Right ventricle myocardium inferior (tissue), 1 donor: Measurements from ENCODE around the gene TBCD. TPM values are rescaled to one million over a fixed set of nuclear protein-coding genes. Genes with fewer than 3 reads are reported as not detected.
A peak's percentile ranks its signal among the peaks of the same experiment; 100 is the strongest.

Source experiments
- ATAC-seq: fragments of 200-7000 bp; cut with Tn5 transposase; one replicate; pipeline ENCODE4 v1.9.1; 2020; ENCODE audit warnings: mild to moderate bottlenecking, moderate library complexity
- DNase-seq: peaks from one replicate; pipeline ENCODE4 v3.0.0; 2021; ENCODE audit errors: missing footprints
- intact Hi-C: fragments of 100-400 bp; cut with DNase I; formaldehyde crosslinking; loops from one replicate; pipeline ENCODE4 v1.11.0; 2022
- total RNA-seq: library from RNA; stranded (reverse); fragmentation: NEBNext Ultra II Directional; extraction: Animal tissue kit (Norgen Biotek cat#: 25700); gene quantifications from one replicate; pipeline ENCODE4 v1.2.1, GENCODE V29; 2021
- donor health status: DM: no; HTN: yes; CAD: no; lungs with severe emphysema.

TBCD gene
- total RNA-seq, 1 donor from 2014 or later = 43.4 TPM

DNA sequence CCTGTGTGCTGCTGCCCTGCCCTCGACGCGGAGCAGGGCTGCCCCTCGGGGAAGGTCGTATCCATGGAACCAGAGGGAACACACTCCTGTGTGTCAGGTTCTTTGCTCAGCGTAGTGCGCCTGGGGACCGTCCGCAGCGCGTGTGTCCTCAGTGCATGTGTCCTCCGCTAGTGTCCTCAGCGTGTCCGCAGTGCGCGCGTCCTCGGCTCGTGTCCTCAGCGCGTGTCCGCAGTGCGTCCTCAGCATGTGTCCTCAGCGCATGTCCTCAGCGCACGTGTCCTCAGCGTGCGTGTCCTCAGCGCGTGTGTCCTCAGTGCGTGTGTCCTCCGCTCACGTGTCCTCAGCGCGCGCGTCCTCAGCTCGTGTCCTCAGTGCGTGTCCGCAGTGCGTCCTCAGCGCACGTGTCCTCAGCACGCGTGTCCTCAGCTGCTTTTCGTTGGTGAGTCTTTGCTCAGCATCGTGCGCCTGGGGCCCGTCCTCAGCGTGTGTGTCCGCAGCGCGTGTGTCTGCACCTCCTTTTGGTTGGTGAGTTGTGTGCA lies 147.2 kb downstream of the TBCD start:
- intact Hi-C loops = no loop called here
- ATAC-seq (no peak), DNase-seq (no peak)

DNA sequence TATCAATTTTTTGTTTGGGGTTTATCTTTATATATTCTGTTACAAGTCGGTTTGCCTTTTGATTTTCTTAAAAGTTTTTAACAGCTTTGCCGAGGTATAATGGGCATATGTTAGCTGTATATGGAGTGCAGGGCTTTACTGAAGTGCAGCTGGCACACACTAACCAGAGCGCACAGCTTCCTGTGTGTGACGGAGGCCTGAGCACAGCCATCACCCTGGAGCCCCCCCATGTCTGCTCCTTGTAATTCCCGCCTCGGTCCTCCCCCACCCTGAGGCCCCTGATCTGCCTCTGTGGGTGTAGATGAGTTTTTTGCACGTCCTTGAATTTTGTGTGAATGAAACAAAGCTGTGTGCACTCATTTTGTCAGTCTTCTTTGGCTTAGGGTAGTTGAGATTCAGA lies 148.1 kb downstream of the TBCD start:
- ATAC-seq (no peak), DNase-seq (no peak)
- intact Hi-C loops = no loop called here

DNA sequence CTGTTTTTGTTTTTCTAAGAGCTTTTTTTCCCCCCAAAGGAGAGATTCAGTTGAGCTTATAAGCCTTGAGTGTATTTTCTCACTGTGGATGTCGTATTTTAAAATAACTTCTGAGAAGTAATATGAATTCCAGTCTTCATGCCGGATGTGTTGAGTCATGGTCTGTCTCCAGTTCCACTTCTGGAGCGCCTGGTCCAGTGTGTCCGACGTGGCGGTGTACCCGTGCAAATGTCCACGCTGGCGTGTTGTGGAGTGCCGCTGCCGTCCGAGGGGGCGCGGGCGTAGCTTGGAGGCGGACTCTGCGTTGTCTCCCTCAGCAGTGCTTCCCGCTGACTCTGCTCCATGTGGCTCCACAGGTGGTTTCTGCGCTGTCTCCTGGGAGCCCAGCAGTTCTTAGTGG lies 148.9 kb downstream of the TBCD start:
- intact Hi-C loops = no loop called here
- no peak for DNase-seq
- no peak for ATAC-seq

DNA sequence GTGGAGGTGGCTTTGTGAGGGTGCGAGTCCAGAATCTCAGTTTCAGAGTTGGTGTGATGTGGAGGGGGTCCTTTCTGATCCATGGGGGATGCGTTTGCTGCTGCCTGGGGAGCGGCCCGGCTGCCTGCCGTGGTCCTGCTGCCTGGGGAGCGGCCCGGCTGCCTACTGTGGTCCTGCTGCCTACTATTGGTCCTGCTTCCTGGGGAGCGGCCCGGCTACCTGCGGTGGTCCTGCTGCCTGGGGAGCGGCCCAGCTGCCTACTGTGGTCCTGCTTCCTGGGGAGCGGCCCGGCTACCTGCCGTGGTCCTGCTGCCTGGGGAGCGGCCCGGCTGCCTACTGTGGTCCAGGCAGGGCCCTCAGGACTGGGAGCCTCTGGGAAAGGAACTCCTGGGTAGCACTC lies 149.5 kb downstream of the TBCD start:
- intact Hi-C loops = no loop called here
- DNase-seq (no peak), ATAC-seq (no peak)

DNA sequence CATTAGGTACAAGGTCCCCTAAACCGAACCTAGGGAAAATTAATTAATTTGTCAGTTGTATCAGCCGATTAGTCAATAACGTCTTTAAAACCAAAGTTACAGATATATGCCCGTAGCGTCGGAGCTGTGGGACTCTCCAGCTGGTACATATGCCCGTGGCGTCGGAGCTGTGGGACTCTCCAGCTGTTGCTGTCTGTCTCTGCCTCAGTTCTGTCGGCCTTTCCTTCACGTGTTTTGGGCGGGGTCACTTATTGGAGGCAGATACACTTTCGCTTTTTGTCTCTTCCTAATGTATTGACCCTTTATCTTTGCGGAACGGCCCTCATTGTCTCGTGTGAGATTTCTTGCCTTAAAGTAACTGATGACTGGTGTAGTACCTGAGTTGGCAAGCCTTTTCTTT lies 150.0 kb downstream of the TBCD start:
- ATAC-seq = no peak
- no peak for DNase-seq
- intact Hi-C loops = no loop called here

DNA sequence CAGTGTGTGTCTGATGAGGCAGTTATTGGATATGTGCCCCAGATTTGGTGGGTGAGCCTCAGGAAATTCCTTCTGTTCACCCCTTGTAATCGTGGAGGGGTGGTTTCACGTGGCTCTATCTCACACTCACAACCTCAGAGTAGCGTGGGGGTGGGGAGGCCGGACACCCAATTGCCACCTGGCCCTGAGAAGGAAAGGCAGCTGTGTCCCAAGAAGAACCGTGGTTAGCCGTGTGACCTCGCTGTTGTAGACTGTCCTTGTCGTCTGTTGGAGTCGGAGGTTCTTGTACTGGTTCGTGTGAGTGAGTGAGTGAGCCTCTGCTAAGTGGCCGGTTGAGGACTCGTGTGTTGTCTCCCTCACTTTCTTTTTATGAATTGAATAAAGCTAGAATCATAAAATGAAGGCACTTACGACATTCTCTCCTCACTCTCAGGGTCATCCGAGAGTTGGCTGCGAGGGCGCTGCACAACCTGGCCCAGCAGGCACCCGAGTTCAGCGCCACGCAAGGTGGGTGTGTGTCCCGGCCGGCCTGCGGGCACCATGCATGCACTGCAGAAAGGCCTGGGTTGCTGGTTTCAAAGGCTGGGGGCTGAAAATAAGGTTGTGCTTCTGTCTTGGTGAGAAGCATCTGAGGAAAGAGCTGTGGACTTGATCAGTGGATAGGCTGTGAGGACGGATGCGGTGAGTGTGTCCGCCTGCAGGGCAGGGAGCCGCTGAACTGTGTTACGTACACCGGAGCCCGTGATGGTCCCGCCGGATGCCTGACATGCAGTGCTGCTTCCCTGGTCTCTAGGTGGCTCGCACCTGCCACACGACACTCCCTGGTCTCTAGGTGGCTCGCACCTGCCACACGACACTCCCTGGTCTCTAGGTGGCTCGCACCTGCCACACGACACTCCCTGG lies 151.4 kb downstream of the TBCD start:
- no peak for ATAC-seq
- intact Hi-C loops = no loop called here
- no peak for DNase-seq

DNA sequence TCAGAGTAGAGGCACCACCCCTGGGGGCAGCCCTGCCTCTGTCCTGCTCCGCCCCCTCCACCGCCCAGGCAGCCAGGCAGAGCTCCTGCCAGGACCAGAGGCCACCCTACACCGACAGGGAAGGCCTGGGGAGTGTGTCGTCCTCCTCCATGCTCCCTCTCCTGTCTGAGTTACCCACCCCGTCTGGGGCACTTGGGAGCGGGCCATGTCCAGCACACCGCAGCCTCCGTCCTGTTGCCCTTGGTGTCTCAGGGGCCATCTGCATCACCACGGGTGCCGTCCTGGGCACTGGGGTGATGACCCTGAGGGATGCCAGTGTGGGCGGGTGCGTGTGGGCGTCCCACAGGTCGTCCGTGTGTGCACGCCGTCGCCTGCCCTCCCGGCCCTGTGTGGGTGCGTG lies 153.3 kb downstream of the TBCD start:
- no peak for DNase-seq
- intact Hi-C loops = no loop called here
- ATAC-seq = no peak

DNA sequence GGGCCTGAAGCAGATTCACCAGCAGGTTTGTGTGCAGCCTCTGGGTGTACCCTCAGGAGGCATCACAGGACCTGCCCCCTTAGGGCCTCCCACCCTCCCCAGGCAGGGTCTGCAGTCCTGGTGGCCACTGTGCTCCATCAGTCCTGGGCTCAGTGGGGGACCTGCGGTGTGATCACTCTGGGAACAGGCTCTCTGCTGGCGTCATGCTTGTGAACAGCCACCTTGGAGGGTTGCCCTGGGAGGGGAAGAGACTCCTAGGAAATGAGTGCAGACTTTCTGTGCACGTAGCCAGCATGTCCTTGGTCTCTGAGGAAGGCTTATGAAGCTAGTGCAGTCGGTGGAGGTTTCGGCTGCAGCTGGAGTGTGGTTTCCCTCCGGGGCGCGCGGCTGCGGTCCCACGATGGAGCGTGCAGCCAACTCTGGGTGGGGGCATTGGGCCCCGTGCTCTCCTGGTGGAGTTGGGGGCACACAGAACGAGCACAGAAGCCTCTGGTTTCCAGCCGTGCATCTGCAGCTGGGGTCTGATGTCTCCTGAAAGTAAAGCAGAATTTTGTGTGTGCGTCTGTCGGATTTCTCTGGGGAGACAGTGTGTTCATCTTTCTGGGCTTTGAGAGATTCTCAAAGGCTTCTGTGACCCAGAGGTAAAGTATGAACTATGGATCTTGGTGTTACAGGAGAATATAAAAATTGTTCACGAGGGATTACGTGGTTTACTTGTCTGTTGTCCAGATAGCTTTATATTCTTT lies 156.1 kb downstream of the TBCD start:
- ATAC-seq (no peak), DNase-seq (no peak)
- intact Hi-C loops = no loop called here

DNA sequence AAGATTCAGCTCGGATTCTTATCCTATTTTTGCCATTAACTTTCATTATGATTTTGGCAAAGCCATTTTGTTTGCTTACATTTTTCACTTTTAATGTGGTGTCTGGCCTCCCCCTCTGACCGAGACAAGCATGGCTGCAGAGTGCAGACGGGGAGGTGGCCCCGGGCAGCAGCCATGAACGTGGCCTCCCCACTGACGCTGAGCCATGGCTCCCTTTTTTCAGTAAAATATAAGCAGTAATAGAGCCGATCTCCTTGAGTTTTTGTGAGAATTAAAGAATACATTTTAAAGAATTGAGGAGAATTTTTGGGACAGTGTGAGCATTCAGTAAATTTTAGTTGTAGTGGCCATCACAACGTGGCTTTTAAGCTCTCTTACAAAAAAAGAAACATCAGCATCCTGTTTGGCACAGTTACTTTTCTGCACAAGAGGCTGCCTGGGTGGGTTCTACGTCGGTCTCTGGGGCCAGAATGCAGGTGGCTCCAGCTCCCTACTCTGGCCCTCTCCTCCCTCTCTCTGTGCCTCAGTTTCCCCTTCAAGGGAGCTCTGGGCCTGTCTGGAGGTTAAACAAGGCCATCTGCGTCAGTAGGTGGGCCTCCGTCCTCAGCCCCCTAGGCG lies 156.8 kb downstream of the TBCD start:
- DNase-seq = no peak
- intact Hi-C loops = no loop called here
- ATAC-seq = no peak

DNA sequence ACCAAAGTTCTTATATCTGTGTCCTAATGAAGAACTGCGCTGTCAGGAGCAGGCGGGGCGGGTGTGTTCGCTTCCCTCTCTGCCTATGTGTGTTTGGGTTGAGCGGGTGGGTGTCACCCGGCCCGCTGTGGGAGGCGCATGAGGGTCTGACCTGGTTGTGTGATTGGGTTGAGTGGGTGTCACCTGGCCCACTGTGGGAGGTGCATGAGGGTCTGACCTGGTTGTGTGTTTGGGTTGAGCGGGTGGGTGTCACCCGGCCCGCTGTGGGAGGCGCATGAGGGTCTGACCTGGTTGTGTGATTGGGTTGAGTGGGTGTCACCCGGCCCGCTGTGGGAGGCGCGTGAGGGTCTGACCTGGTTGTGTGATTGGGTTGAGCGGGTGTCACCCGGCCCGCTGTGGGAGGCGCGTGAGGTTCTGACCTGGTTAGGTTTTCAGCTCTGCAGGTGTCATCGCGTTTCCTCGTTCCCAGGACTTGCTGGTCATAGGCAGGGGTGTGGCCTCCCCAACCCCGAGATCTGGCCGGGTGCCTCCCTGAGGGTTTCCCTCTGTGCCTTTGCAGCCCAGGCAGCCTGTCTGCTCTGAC lies 157.5 kb downstream of the TBCD start:
- ATAC-seq = no peak
- no peak for DNase-seq
- intact Hi-C loops = no loop called here

DNA sequence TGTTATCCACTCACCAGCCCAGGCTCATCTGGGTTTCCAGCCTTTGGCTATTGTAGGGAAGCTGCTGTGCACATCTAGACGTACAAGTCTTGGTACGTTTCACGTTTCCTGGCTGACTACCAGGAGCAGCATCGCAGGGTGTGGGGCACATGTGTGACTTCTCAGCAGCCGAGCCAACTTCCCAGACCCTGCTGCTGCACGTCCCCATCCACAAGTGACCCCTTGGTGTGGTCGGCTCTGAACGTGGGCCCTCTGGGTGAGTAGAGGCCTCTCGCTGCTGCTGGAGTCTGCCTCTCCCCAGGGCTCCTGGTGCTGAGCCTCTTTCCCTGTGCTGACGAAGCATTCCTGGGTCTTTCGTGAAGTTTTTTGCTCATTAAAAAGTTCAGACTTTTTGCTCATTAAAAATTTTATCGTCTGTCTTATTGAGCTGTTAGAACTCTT lies 158.2 kb downstream of the TBCD start:
- DNase-seq = no peak
- ATAC-seq = no peak
- intact Hi-C loops = loop anchor here (5.0 to 10.0 kb wide), 2 partner anchors 33 to 65 kb away; partner anchors contain the start of gene ZNF750

DNA sequence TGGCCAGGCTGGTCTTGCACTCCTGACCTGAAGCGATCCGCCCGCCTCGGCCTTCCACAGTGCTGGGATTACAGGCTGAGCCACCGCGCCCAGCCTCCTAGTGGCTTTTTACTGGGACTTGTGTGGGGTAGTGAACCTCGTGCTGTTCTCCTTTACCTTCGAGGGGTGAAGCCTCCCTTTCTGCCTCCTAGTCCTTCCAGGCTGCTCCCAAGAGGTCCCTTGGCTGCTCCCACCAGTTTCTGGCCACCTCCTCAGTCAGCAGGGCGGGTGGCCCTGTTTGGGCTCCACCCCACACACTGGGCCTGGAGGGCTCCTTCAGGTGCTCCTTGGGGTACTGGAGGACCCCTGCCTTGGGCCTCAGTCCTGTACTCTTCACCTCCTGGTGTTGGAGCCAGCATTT lies 158.9 kb downstream of the TBCD start:
- ATAC-seq (no peak), DNase-seq (no peak)
- intact Hi-C loops = loop anchor here (5.0 to 10.0 kb wide), 2 partner anchors 33 to 66 kb away; partner anchors contain the start of gene ZNF750

DNA sequence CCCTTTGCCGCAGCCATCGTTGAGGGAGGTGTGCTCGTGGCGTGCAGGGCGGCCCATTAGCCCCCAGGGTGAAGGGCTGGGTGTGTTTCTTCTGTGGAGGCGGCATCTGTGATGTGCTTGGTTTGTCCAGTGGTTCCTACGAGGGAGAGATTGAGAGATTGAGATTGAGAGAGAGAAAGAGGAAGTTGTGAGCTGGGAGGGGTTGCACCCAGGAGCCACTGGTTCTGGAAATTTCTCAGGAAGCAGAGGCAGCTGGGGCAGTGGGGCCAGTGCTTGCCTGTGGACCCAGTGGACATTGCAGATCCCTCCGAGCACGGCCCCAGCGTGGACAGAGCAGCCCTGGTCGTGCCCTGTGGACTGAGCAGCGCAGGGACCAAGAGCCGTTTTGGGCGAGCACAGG lies 160.0 kb downstream of the TBCD start:
- ATAC-seq (peak; percentile 14), DNase-seq (no peak)
- intact Hi-C loops = loop anchor here (5.0 to 10.0 kb wide), 2 partner anchors 35 to 67 kb away; partner anchors contain the start of gene ZNF750

DNA sequence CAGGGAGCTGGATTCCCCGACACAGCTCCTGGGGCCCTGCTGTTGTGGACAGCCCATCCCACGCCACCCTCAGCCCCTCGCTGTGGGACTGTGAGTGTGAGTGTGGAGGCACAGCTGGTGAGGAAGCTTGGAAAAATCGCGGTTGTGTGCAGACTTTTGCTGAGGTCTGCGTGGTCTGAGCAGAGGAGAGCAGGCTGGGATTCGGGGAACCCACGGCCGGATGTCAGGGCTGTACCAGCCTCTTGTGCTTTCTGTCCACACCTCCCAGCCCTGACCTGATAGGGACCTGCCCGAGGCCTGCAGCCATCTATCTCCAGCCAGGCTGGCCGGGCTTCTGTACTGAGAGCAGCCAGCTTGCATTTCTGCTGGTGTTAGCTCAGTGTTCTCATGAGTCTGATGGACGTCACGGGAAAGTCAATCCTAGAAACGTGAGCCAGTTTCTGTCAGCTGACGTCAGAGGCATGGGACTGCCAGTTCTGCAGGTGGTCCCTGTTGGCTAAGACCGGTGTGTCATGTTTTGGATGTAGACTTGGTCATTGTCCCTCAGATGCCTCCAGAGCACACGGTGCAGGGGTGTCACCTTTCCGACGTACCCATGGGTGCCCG lies 160.7 kb downstream of the TBCD start:
- DNase-seq (no peak), ATAC-seq (peak; percentile 81)
- intact Hi-C loops = loop anchor here (5.0 to 10.0 kb wide), 2 partner anchors 35 to 68 kb away; partner anchors contain the start of gene ZNF750

DNA sequence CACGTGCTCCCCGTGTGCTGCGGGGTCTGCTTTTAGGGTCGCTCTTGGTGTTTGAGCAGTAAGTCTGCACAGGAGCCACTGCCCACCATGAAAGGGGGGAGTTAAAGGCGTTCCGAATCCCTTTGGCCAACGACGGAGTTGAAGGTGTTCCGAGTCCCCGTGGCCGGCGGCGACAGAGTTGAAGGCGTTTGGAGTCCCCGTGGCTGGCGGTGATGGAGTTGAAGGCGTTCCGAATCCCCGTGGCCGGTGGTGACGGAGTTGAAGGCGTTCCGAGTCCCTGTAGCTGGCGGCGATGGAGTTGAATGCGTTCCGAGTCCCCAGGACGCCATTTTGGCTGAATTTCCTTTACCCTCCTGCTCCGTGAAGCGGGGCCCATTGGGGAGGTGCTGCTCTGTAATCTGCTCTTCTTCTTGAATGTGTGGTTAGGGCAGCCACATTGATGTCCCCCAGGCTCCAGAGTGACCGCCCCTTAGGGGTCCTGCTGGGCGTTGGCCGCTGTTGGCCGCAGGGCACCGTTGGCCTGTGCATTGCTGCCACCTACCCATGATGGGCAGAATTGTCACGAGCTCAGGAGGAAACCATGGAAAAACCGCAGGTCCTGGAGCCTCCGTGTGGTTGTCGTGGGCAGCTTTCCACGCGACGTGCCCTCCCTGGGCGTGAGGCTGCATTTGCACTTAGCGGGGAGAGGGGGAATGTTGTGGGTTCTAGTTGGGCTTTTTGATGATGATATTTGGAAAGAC lies 161.6 kb downstream of the TBCD start:
- ATAC-seq = peak; percentile 32
- intact Hi-C loops = loop anchor here (2.0 to 10.0 kb wide), 3 partner anchors 36 to 133 kb away; partner anchors contain the start of gene ZNF750
- no peak for DNase-seq

DNA sequence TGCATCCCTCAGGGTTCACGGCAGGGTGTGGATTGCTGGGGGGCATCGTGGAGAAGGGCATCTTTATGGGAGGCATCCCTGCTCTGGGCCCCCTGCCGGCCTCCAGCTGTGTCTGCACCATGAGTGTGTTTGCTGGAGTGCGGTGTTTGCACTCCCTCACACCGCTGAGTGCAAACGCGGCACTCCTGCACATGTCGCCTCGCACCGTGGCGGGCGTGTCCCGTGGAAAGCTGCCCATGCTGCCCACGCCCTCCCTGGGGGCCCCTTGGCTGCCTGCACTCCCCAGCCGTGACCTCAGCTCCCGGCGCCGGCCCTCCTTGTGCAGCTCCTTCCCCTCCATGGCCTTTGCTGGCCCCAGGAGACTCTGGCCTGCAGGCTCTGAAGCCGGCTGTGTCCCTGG lies 162.5 kb downstream of the TBCD start:
- ATAC-seq (peak; percentile 49), DNase-seq (peak; percentile 64)
- intact Hi-C loops = loop anchor here (2.0 to 10.0 kb wide), 3 partner anchors 37 to 134 kb away; partner anchors contain the start of gene ZNF750

DNA sequence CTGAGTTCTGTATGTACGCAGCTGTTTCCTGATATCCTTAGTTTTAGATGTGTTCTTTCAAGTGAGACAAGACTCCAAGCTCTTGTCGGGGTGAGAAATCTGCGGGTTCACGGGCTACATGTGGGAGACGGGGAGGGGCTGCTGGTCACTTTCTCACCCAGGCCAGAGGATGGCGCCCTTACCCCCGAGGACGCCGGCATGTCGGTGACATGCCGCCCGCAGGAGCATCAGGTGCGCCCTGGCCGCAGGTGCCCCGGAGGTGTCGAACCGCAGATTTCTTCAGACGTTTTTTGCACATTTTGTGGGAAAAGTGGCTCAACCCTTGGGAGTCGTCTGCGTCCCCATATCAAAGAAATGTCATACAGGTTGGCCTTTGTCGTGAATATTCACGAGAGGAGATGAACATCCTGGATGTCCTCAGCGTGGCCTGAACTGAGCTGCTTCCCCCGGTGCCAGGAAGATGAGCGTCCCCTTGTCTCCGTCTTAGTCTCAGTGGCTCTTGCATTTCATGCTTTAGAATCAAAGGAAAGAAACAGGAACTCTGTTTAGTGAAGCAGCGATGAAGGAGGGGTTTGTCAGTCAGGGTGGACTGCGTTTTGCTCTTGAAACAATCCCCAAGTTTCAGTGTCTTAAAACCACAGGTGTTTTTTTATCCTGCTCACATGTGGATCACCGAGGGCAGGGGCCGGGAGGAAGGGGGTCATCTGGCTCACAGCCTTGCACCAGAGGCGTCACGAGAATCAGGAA lies 163.3 kb downstream of the TBCD start:
- intact Hi-C loops = loop anchor here (2.0 to 10.0 kb wide), 2 partner anchors 70 to 134 kb away; partner anchors contain the start of gene ZNF750
- DNase-seq (peak; percentile 21), ATAC-seq (no peak)
